Smooth muscle cell of the brain vasculature (primary cell): ENCODE measurements around the gene PCNX1.

ENCODE experiments used
- DNase-seq: peaks from one replicate; pipeline ENCODE4 v3.0.0-alpha.2; 2012; ENCODE audit warnings: low read depth, low spot score

Gene PCNX1

DNA sequence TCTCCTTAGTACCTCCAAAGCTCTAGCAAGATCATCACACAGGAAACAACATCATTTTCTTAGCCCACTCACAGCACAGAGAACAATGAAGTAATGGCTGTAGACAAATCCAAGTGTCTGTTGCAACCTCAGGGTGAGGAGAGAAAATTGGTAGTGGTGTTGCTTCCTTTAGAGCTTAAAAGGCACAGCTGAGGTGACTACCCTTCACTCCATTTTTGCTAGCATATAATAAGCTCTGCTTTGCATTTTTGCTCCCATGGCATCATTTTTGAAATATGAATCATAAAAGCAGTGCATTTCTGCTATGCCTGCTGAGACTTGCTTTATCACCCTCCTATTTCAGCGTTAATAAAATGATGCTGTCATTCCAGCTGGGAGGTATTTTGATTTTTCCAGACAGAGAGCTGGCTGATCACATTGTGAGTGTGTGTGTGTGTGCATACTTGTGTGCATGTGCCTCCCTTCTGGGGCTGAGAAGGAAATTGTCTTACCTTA, 18.5 kb upstream of the PCNX1 start:
- DNase-seq: no peak

DNA sequence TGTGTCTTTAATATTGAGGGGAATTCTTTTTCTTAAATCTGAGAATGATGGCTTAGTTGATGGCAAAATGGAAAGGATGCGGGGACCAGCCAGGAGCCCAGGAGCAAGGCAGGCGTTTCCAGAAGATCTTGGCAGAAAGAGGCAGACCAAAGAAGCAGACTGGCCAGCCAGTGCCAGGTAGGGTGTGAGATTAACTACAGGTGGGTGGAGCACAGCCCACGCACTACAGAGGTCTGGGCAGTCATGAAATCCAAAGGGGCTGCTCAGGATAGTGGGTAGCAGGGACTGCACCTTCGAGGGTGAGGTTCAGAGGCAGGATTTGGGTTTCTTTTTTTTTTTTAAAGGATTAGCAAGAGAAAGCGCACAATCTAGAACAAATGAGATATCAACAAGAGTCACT, 17.7 kb upstream of the PCNX1 start:
- DNase-seq: no peak

DNA sequence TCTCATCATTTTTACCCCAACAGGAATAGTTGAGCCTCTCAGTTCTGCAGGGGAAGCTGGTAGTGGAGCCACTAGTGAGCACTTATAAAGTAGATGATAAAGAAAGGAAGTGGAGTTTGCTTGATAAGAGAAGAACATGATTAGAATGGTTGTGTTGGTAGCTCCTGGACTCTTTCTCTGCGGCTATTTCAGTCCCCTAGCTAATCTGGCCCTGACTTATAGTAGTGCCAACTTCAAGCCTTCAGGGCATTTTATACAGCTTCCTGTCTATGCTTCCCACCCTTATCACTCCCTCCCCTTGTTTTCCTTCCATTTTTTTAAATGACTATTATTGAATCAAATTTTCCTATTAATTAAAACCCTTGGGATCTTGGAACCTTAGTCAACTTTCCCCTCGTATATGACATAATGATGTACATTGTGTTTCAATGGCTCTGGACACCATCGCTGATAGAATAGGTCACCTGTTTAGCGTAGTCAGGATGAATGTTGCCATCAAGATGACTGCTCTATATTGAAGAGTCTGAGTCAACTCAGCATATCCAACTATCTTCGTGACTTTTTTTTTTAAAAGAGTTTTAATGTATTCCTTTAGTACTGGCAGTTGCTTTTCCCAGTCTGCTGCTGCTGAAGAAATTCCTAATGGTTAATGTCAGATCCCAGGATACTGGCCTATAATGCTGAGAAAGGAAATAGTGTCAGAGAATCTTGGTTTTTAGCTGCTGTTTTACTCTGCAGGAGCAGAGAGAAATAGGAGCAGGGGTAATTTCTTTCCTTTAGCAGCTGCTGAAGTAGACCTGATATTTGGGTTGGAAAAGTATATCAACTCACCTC, 16.2 kb upstream of the PCNX1 start:
- no peak for DNase-seq

DNA sequence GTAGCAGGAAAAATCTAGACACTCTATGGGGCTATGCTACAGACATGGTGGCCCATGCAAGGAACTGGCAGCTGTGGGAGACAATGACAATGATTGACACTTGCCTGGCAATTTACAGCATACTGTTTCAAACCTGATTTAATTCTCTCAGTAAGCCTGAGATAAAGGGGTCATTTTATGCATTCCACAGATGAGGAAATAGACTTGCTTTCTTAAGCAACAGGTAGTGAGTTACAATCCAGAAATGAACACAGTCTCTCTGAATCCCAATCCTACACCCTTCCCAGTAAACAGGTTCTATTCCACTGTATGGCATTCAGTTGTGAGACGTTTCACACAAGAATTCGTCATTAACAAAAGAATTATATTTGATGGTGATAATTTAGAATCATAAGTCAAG, 15.5 kb upstream of the PCNX1 start:
- DNase-seq: no peak

DNA sequence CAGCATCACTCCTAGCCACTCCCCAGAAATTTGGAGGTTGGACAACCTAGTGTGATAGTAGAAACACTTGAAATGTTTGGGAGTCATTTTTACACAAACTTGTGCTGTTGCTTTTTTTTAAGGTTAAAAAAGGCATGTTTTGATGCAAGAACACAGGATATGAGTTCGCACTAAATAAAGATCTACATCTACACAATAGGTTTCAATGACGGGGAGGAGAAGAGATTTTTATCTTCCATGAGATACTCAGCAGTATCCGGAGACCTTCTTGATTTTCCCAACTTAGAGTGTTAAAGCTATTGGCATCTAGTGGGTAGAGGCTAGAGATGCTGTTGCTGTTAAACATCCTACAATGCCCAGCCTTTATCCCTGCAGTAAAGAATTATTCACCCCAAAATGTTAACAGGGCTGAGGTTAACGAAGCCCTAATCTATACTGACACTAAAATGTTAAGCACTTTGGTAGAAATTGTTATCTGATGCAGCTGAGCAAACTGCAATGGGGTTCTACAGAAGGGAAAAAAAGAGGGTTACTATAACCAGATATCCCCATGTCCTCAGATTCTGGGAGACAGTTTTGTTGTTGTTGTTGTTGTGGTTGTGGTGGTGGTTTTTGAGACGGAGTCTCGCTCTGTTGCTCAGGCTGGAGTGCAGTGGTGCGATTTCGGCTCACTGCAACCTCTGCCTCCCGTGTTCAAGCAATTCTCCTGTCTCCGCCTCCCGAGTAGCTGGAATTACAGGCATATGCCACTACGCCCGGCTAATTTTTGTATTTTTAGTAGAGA, 14.0 kb upstream of the PCNX1 start:
- DNase-seq: no peak

DNA sequence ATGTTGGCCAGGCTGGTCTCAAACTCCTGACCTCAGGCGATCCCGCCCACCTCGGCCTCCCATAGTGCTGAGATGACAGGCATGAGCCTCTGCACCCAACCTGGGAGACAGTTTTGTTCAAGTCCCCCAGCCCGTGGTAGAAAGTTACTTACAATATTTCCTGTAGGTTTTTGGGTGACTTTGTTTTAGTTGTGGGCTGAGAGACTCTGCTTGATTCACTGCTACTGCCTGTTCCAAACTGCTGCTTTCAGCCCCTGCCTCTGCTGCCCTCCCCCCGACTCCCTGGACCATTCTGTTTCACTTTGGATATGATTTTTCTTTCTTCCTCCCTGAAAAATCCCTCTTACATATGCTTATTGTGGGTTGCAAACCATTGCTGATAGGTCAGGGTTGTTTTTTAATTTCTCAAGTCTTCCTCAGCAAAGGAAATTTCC, 13.4 kb upstream of the PCNX1 start:
- DNase-seq: no peak

DNA sequence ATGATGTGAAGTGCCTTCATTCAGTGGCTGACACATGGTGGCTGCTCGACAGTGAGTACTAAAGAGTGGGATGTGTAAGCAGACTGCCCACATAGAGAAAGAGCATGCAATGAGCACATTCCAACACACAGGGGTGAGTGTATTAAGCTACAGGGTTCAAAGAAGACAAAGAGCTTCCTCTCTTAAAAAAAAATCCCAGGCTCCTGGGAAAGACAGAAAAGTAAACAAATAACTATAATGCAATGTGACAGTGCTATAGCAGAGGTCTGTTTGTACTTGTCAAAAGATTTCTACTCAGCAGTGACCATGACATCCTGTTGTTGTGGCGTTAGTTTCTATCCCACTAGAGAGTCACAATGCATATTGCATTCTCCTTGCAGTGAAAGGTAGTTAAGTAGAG, 12.4 kb upstream of the PCNX1 start:
- no peak for DNase-seq

DNA sequence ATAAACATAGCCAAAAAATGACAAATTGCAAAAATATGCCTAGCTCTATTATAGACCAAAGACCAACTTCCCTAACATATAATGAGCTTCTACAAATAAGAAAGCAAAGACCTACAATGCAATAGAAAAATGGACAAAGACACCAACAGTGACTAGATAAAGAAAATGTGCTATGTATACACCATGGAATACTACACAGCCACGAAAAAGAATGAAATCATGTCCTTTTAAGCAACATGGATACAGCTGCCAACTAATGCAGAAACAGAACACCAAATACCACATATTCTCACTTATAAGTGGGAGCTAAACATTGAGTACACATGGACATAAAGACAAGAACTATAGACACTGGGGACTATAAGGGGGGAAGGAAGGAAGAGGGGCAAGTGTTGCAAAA, 10.9 kb upstream of the PCNX1 start:
- no peak for DNase-seq

DNA sequence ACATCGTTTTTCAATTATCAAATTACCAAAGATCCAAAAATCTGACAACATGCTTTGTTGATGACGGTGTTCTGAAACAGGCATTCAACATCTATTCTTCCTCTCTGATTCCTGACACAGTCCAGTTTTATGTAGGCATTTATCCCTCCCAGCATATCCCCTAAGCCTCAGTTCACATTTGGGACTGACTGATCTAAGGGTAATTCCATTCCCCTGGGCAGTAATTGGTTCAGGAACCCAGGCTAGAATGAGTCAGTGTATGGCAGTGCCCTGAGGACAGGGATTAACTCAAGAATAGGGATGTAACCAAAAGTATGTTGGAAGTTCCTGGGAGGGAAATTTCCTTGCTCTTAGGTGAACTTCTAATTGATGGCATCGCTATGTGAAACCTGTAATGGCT, 10.3 kb upstream of the PCNX1 start:
- no peak for DNase-seq

DNA sequence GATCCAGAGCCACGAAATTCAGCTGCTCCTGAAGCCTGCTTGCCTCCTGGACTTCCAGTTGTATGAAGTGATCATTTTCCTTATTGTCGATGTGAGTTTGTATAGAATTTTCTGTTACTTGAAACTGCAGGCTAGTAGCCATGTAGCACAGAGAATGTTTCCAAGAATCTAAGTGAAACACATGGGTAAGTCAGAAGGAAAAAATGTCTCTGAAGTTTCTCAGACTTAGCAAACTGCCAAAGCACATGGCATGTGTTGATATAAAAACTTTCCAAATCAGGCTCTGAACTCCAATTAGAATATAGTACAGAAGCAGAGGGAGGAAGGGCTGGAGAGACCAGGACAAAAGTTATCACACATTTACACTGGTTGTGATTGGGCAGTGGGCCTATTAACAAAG, 9.8 kb upstream of the PCNX1 start:
- no peak for DNase-seq

DNA sequence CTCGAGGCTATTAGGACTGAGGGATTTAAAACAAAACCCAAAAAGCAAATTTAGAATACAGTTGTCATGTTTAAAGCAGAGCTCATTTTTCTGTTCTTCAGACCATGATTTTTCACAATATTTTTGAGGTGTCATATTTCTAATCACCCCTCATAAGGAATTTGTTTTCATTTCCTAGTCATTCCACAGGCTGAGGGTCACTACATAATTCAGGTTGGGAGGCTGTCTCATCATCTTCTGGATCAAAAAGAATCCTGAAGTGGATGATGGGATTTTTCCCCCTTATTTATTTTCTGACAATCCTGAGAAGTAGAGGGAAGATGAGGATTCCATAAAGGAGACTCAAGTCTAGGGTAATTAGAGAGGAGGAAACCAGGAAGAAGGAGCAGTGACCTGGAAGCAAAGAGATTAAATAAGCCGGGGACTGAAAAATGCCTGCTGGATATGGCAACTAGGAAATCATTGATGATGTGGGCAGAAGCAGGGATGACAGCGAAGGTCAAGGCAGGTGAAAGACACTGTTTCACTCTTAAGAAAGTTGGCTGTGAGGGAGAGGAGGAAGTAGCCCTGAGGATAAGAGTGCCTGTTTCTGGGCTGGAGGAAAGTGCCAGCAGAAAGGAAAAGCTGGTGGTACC, 9.0 kb upstream of the PCNX1 start:
- DNase-seq: no peak

DNA sequence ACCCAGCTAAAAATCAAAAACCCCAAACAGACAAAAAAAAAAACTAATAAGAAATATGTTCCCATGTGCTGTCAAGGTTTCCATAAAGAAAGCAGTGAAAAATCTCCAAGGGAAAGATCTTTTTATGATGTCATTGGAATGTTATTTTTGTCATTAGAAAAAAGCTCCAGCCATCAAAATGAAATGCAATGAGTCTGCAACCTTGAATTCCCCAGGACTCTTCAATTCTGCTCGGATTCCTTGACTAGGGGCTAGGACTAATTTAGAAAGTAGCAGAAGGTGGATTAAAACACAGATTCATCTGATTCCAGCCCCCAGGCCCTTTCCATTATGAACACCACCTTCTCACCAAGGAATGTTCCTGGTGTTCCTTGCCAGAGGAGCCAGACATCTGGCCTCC, 6.0 kb upstream of the PCNX1 start:
- no peak for DNase-seq

DNA sequence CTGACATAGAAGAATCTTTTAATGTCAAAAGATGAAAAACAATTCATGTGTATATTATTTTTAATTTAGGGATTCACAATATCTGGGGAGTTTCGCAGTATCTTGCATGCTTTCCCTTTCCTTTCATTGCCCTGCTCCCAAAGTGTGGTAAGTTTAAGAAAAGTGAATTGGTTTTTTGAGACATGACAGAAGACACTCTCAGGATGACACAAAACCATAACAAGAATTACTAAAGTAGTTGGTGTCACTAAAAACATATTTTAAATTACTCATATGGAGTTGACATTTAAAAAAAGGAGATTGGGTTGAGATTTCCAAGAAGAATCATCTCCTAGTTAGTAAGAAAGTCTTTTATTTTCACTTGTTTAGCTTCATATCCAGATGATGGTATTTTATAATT, 5.1 kb upstream of the PCNX1 start:
- no peak for DNase-seq

DNA sequence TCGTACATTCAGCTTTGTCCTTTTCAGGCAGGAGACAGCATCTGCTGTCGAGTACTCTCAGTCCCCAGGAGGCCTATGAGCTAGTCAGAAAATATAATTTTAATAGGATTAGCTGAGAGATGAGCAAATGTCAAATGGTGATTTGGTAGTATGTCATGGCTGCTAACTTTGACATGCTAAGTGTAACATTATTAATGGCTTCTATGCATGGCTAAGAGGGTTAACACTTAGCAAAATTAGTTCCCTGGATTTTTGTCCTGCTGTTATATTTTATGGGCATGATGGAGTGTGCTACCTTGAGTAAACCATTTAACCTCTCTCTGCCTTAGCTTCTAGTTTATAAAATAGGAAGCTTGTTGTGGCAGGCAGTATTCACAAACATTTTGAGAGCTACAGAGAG, 2.9 kb upstream of the PCNX1 start:
- no peak for DNase-seq

DNA sequence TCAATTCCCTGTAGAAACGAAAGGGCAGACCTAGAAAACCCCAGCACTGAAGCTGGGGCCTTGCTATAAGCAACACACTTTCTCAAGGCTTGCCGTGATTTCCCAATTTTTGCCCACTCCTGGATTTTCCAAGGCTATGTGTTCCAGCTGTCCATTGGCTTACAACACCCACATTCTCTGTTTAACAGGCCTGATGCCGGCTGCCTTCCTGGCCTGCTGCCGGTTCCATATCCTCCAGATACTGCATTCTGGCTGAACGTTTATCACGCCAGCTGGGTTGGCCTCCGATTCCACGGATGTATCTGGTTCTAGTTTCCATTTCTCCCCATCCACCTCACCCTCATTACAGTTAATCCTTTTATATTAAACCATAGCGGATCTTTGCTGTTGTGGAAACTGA, 2.0 kb upstream of the PCNX1 start:
- no peak for DNase-seq

DNA sequence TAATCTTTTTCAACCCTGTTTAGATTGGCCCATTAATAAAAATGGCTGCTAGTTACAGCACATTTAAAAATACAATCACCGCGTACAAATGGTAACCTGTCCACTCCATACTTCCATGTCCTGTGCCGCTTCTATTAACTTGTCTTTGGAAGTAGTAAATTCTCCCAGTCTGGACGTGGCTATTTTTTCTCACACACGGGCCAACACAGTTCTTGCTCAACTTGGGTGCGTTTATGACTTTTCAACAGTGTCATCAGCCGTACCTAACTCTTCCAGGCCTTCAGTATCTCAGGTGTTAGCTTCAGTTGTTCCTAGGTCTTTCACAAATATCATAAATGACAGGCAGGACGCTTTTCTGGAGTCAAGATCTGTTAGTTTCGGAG, 475 bp upstream of the PCNX1 start:
- no peak for DNase-seq

DNA sequence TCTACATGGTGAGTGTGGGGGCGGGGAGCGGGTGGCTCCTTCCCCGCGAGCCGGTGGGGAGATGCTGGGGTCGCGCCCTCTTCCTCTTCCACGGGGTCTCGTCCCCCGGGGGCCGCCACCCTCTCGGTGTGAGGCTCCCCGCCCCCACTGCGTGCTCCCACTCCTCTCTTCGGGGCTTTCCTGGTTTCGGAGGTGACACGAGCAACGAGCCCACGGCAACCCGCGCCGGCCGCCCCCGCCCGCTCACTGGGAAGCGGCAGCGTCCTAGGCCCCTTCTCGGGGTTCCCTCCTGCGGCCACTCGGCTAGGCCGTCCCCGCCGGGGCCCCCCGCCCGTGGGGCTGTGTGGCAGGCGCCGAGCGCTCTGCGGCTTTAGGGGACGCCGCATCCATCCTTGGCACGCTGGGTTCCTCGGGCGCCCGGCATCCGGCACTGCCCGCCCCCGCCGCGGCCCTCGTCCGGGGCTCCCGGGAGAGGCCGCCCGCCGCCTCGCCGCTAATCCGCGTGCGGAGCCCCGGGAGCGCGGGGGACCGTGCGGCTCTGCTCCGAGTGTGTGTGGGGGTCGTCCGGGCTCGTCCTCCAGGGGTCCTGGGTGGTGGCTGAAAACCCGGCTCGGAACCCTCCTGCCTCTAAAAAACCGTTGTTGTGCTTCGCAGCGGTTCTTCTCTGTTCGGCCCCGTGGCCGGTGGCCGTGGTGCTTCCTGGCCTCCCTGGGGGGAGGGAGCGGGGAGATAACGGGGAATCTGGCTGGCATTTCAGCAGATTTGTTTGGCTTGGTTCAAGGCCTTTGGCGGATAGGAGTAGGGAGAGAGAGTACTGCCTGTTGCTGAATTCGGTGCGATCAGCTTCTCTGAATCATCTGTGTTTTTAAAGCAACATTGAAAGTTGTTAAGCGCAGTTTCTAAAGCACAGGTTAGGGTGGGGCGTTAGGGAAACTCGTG, 1.0 kb downstream of the PCNX1 start:
- no peak for DNase-seq

DNA sequence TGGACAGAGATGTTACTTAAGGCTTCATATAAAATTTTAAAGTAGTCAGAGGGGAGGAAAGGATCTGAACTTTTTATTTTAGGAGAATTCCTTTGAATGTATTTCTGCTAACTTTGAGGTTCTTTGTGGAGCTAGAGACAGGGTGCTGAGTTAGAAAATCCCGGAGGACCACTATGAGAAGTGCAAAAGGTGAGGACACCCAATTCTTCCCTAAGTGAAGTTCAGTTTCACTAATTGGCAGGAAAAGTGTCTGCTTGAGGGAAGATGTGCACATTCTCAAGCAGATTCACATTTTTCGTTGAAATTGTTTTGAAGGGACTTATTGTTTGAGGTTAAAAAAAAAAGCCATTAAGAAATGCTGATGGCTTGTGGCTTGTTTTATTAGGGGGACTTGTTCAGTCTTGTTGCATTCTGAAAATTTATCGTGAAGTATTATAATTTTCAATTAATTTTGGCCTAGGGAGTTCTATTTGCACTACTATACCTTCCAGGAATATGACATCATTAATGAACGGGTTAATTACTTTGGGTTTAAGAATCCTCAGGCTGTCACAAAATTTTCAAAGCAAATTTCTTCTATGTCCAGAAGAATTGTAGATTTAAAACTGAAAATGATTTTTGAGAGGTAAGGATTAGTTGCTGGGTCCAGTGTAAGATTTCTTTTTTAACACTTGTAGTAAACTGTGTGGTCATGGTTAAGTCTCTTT, 1.8 kb downstream of the PCNX1 start:
- no peak for DNase-seq

DNA sequence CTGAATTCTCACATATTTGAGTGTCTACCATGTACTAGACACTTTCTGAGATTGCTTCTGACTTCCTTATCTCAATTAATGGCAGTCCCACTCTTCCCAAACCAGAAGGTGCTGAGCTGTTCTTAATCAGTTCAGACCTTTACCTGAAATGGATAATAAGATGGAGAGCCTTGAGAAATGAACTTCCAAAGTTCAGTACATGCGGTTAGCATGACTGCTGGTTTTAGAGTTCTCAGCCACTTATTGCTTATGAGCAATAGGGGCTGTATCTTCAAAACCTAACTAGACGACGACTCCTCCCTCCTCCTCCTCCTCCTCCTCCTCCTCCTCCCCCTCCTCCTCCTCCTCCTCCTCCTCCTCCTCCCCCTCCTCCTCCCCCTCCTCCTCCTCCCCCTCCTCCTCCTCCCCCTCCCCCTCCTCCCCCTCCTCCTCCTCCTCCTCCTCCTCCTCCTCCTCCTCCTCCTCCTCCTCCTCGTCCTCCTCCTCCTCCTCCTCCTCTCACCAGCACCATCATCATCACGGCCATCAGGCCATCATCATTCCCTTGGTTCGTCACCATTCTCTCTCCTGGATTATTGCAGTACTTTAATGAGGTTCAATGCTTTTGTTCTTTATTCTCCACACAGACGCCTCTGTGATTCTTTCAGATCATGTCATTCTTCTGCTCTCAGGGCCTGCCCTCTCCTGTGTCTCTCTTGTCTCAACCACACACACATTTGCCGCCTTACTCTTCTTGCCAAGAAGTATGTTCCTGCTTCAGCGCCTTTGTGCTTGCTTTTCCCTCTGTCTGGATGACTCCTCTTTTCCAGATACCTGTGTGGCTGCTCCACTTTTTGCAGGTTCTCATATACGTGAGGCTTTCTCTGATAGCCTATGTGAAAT, 2.7 kb downstream of the PCNX1 start:
- no peak for DNase-seq

DNA sequence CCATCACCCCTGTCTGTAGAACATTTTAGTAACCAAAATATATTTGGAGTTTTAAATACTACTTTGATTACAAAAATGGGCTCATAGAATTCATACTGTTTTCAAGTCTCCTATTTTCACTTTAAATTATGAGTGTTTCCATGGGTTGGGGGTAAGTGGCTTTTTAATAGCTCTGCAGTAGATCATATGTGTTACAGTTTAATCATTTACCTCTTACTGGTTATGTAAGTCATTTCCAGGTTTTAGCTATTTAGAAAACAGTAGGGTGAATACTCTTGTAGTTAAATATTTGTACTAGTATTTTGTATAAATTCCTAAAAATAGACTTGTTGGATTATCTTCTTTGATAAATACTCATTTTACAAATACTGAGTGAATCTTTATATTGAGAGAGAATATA, 8.2 kb downstream of the PCNX1 start:
- no peak for DNase-seq
